Stimulated activated CD4-positive, alpha-beta T cell treated with anti-CD3 and anti-CD28 coated beads, Interleukin-12 subunit alpha, Interleukin-12 subunit beta, amount 100 ng/mL, for 48 hours (primary cell): ENCODE results near the gene ZDHHC18.
A peak's percentile ranks its signal among the peaks of the same experiment; 100 is the strongest.

ENCODE experiments used
- DNase-seq, 3 donors: peaks; one replicate each; pipeline ENCODE4 v3.0.0-alpha.2; 2020; ENCODE audit warnings: low read depth in 2 of 3, low spot score in 1 of 3

ZDHHC18 gene

DNA sequence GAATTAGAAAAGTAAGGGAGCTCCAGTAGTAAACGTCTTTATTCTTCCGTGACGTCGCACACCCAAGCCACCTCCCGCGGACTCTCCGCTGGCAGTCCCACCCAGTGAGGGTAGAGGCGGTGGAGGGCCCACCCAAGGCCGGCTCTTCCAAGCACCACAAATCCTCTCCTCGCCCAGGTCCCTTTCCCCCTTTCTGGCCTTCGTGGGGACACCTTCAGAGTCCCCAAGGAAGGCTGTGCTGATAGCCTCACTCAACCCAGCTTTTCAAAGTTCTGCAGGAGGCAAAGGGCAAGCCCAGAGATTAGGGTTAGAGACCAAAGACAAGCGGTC lies 63.9 kb downstream of the ZDHHC18 start:
- DNase-seq: no peak

GRCh38 chr1:26894263-26894662 lies 67.8 kb downstream of the ZDHHC18 start:
- no peak for DNase-seq

GRCh38 chr1:26897351-26897750 lies 70.9 kb downstream of the ZDHHC18 start:
- DNase-seq: no peak

DNA sequence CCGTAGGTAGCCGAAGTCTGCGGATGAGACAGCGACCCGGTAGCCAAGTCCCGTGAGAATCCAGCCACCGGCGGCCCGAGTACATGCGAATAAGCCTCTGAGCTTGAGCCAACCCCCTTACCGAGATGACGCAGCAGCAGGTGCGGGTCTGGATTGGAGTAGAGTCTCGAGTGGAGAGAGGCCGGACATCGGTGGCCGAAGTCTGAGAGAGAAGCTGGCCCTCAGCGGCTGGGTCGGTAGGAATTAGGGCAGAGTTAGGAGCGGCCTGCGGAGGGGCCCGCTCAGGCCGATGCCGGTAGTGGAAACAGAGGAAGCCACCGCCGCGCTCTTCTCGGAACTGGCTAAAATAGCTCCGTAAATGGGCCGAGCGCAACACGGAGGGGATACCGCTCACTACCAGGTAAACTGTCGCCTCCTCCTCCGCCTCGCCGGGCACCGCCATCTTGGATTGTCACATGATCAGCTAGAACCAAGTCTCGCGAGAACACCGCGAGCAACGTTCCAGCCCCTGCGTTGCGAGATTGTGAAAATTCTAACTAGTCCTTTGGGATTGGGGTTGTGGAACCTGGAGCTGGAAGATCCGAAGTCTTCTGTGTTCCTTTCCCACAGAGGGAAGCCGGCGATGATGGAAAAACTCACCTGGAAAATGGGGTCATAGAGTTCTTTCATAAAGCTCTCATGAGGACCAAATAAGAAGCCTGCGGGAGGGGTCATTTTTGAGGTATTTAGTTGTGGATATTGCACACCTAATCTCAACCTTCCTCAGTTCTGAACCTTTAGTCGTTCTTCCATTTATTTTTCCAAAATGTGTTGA lies 73.7 kb downstream of the ZDHHC18 start, which contains the start of gene GPATCH3:
Gene GPATCH3, minus strand, starts transcription at position 467 of the 814 bp plus-strand sequence. Its CDS starts 25 bp downstream, at position 442.
- peak; percentile 82 to 87 (median 85) for DNase-seq

GRCh38 chr1:26900815-26901511 lies 74.5 kb downstream of the ZDHHC18 start:
- no peak for DNase-seq
